Measurements from ENCODE around the gene CBR4.

- TF ChIP-seq EZH2 (IDR thresholded peaks at IDR 0.05; ENCODE audit: borderline replicate concordance, low read length), result no peak
- TF ChIP-seq, protein P1, sequence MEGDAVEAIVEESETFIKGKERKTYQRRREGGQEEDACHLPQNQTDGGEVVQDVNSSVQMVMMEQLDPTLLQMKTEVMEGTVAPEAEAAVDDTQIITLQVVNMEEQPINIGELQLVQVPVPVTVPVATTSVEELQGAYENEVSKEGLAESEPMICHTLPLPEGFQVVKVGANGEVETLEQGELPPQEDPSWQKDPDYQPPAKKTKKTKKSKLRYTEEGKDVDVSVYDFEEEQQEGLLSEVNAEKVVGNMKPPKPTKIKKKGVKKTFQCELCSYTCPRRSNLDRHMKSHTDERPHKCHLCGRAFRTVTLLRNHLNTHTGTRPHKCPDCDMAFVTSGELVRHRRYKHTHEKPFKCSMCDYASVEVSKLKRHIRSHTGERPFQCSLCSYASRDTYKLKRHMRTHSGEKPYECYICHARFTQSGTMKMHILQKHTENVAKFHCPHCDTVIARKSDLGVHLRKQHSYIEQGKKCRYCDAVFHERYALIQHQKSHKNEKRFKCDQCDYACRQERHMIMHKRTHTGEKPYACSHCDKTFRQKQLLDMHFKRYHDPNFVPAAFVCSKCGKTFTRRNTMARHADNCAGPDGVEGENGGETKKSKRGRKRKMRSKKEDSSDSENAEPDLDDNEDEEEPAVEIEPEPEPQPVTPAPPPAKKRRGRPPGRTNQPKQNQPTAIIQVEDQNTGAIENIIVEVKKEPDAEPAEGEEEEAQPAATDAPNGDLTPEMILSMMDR (conservative IDR thresholded peaks at IDR 0.05 in 1 of 2, IDR thresholded peaks at IDR 0.05 in 1 of 2; ENCODE audit: extremely low read depth in 1 of 2, insufficient read depth in 1 of 2, low read depth in 1 of 2, low read length in 2 of 2), result no peak
Measured at GRCh38 chr4:169042608-169043007, 32.6 kb upstream of the CBR4 start.

Measured in mammary epithelial cell (primary cell).